A673 (cell line): ENCODE data around the gene NPY4R2.
"Not testable (repeated sequence)": the region's sequence is repeated elsewhere in the genome, so short reads cannot be mapped to it uniquely, and the experiment has no call there.

Source experiments
- CTCF ChIP-seq: fragments of 300-800, 200-600 bp; sonication (generic); conservative IDR thresholded peaks from 2 replicates; pipeline ENCODE4 v1.5.1; 2017; ENCODE audit warnings: low read depth, mild to moderate bottlenecking, antibody characterized with exemption, low read length, moderate library complexity, mixed read lengths
- EZH2 ChIP-seq: fragments of 200-600 bp; sonication (generic); IDR thresholded peaks from 2 replicates; pipeline ENCODE4 v1.6.1; 2017; ENCODE audit warnings: borderline replicate concordance, low read depth, mild to moderate bottlenecking, mixed read lengths, antibody characterized with exemption, low read length; ENCODE audit not compliant: poor library complexity, severe bottlenecking

GRCh38 chr10:47970047-47970446 is 51.6 kb downstream of the NPY4R2 start:
- not testable (repeated sequence) for TF ChIP-seq CTCF, EZH2
